ENCODE measurements around the gene TMPRSS6.

Gene TMPRSS6

GRCh38 chr22:37053310-37054055, 56.0 kb downstream of the TMPRSS6 start:
- Histone ChIP-seq H3K27me3 (ENCODE audit: insufficient read depth, low read depth, severe bottlenecking) (no peaks in the 10 kb centered on the region), H3K36me3 (peaks cover 34% of the 10 kb centered on the region), H3K4me3 (ENCODE audit: low read depth, low read length) (peak overlapping the region; percentile 21), H3K9me3 (ENCODE audit: severe bottlenecking) (no peaks in the 10 kb centered on the region), H3K27ac (peak overlapping the region; percentile 89)
- no peak for DNase-seq
- TF ChIP-seq, protein P1, sequence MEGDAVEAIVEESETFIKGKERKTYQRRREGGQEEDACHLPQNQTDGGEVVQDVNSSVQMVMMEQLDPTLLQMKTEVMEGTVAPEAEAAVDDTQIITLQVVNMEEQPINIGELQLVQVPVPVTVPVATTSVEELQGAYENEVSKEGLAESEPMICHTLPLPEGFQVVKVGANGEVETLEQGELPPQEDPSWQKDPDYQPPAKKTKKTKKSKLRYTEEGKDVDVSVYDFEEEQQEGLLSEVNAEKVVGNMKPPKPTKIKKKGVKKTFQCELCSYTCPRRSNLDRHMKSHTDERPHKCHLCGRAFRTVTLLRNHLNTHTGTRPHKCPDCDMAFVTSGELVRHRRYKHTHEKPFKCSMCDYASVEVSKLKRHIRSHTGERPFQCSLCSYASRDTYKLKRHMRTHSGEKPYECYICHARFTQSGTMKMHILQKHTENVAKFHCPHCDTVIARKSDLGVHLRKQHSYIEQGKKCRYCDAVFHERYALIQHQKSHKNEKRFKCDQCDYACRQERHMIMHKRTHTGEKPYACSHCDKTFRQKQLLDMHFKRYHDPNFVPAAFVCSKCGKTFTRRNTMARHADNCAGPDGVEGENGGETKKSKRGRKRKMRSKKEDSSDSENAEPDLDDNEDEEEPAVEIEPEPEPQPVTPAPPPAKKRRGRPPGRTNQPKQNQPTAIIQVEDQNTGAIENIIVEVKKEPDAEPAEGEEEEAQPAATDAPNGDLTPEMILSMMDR (IDR thresholded peaks at IDR 0.05; ENCODE audit: low read depth, low read length), result no peak

DNA sequence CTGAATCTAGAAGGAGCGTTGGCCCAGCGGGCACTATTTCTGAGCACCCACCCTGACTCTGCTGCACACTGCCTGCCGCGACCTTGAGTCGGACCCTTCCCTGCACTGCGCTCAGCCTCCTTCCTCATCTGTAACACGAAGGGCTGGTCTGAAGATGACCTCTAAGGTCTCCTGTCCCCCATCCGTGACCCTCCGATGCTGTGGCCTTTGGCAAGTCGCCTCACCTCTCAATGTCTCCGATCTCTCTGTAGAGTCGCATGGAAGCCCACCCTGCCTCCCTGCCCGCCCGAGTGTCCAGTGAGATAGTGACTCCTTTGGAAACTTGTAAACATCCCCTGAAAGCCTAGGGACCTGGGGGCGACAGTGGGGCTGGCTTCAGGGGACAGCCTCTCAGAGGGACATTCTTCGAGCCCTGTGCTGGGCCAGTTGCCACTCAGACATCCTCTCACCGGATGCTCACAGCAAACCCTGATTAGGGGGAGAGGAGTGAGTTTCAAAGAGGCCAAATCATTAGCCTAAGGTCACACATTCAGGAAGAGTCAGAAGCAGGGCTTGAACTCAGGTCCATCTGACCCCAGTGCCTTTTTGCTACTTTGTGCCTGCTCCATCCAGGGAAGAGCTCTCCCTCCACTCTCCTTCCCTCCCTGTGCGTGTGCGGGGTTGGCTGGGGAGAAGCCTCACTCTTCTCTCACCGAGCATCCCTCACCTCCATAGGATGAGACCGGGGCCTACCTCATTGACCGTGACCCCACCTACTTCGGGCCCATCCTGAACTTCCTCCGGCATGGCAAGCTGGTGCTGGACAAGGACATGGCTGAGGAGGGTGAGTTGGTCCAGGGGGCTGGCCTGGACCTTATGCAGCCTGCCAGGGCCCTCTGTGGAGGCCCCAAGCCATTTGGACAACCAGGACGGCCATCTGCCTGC, 56.9 kb downstream of the TMPRSS6 start:
- no peaks in the 10 kb centered on the region for H3K9me3 ChIP-seq (ENCODE audit: severe bottlenecking)
- H3K4me3 ChIP-seq (ENCODE audit: low read depth, low read length), result peak overlapping the region; percentile 63
- TF ChIP-seq, protein P1 (IDR thresholded peaks at IDR 0.05; ENCODE audit: low read depth, low read length), result no peak
- DNase-seq, result no peak
- peak overlapping the region; percentile 89 for H3K27ac ChIP-seq
- no peaks in the 10 kb centered on the region for H3K27me3 ChIP-seq (ENCODE audit: insufficient read depth, low read depth, severe bottlenecking)
- peaks cover 26% of the 10 kb centered on the region for H3K36me3 ChIP-seq

GRCh38 chr22:37051391-37052385, 57.8 kb downstream of the TMPRSS6 start, which contains the start of gene KCTD17:
Gene KCTD17 (plus strand): TSS chr22:37051742. CDS start chr22:37051761, 19 bp downstream.
- peak; percentile 70 for DNase-seq
- Histone ChIP-seq H3K9me3 (ENCODE audit: severe bottlenecking) (no peaks in the 10 kb centered on the region), H3K27me3 (ENCODE audit: insufficient read depth, low read depth, severe bottlenecking) (no peaks in the 10 kb centered on the region), H3K36me3 (peaks cover 16% of the 10 kb centered on the region), H3K4me3 (ENCODE audit: low read depth, low read length) (peak within 1 kb of the TSS; percentile 63), H3K27ac (peak within 1 kb of the TSS; percentile 49; the same call in 1 of the 2 replicates)
- TF ChIP-seq, protein P1 (IDR thresholded peaks at IDR 0.05; ENCODE audit: low read depth, low read length), result no peak

- Histone ChIP-seq H3K27me3 (ENCODE audit: insufficient read depth, low read depth, severe bottlenecking) (no peaks in the 10 kb centered on the region), H3K9me3 (ENCODE audit: severe bottlenecking) (no peaks in the 10 kb centered on the region), H3K36me3 (peaks cover 8% of the 10 kb centered on the region), H3K27ac (no peak overlapping the region), H3K4me3 (ENCODE audit: low read depth, low read length) (no peak overlapping the region)
- DNase-seq, result no peak
- TF ChIP-seq, protein P1 (IDR thresholded peaks at IDR 0.05; ENCODE audit: low read depth, low read length), result no peak
Measured at GRCh38 chr22:37050913-37051312, 58.6 kb downstream of the TMPRSS6 start.

DNA sequence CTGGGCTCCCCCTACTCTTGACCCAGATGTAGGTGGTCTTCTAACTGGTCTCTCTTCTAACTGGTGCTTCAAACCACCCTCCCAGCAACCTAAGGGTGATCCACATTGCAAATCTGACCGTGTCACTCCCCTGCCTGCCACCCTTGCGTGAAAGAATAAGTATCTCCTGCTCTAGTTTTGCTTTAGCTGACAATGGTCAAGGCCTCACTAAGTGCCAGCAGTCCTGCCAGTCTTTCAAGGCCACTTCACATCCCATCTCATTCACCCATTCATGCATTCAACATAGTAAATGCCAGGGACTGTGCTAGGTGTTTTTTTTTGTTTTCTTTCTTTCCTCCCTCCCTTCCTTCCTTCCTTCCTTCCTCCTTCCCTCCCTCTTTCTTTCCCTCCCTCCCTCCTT, 60.3 kb downstream of the TMPRSS6 start:
- DNase-seq, result no peak
- H3K27ac ChIP-seq, result no peak overlapping the region
- H3K27me3 ChIP-seq (ENCODE audit: insufficient read depth, low read depth, severe bottlenecking), result no peaks in the 10 kb centered on the region
- peaks cover 5% of the 10 kb centered on the region for H3K36me3 ChIP-seq
- no peak overlapping the region for H3K4me3 ChIP-seq (ENCODE audit: low read depth, low read length)
- TF ChIP-seq, protein P1 (IDR thresholded peaks at IDR 0.05; ENCODE audit: low read depth, low read length), result no peak
- H3K9me3 ChIP-seq (ENCODE audit: severe bottlenecking), result no peaks in the 10 kb centered on the region

All from WERI-Rb-1 (cell line).